Stimulated activated CD4-positive, alpha-beta T cell treated with anti-CD3 and anti-CD28 coated beads, Interleukin-12 subunit alpha, Interleukin-12 subunit beta, amount 100 ng/mL, for 4 hours (primary cell): ENCODE results near the gene RIPOR3.
"Not testable (repeated sequence)": the region's sequence is repeated elsewhere in the genome, so short reads cannot be mapped to it uniquely, and the experiment has no call there.

Experiments
- DNase-seq: peaks from one replicate; pipeline ENCODE4 v3.0.0-alpha.2; 2020

RIPOR3 gene

DNA sequence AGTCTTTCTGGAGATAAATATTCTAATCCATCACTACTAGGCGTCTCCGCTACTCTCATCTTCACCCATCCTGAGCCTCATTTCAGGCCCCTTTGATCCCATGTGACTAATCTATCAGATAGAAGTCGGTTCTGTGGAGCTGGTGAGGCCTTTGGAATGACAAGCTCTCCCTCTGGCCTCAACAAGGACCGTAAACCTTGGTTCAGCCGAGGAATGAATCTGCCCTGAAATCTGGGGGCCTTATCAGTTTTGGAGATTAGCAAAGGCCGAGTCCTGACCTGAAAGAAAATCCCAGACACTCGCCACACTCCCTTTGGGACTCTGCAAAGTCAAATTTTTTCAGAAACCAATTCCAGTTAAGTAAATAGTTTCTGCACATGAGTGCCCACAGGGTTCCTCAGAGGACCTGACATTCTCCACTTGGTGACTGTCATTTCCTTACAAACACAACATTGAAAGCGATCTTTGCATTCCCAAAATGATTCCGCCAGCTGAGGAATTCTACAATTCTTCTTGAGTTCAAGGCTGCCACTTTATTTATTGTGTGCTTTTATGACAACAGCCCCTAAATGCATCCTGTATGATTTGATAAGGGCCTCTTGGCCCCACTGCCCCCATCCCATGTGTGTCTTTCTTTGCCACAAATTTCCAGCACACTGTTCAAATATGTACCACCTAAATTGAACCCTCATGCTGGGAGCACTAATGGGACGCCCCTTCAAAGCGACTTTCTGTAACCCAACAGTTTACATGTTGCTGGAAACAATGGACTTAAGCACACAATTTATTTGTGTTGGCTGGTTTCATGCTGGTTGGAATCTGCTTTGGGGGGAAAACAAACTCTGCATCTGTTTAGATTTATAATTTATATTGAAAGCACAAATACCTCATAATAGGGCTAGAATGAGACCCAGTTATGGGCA is 10.0 kb upstream of the RIPOR3 start:
- DNase-seq, result no peak

DNA sequence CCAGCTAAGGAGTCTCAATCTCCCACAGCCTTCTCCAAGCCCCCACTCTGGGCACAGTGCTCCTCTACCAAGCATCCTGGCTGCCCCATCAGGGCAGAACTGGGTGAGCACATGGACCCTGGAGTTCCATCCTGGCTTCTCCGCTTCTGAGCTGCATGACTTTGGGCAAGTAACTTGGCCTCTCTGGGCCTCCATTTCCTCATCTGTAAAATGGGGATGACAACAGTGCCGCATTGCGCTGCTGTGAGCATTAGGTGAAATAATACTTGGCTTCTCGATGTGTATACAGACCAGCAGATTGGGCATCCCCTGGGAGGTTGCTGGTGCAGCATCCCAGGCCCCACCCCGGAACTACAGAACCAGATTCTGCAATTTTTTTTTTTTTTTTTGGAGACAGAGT is 8.3 kb upstream of the RIPOR3 start:
- no peak for DNase-seq

DNA sequence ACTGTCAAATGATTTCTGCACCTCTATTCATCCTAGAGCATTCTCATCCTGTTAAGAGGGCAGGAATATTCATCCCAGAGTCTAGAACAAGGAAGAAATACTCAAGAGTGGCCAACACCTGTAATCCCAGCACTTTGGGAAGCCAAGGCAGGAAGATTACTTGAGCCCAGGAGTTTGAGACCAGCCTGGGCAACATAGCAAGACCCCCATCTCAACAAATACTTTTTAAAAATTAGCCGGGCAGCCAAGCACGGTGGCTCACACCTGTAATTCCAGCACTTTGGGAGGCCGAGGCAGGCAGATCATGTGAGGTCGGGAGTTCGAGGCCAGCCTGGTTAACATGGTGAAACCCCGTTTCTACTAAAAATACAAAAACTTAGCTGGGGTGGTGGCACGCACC is 6.9 kb upstream of the RIPOR3 start:
- not testable (repeated sequence) for DNase-seq

DNA sequence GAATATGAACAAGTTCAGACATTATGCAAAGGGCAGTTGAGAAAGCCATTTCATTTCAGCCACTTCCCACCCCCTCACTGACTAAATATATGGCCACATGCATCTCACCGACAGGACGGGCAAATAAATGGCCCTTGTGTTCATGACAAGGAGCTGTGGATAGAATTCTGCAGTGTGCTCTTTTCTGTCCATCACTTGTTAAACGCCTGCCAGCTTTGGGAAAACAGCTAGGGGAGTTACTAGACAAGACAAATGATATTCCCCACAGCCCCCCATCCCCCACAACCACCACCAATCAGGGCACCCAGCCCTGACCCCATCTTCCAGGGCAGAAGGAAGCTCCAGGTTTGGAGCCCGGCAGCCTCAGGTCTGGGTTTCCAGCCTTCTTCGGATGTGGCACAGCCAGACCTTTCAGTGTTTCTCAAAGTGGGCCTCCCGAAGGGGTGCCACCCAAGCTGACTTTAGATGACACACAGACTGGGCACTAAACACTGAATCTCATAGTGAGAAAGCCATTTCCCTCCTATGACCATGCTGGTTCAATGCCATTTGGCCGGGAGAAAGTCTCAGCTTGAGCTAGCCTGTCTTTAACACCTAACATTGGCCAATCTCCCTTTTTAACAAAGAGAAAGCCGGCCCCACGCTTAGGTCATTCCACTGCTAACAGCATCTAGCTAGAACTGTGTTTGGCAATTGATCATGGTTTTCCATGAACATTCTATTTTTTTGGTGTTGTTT is 4.0 kb upstream of the RIPOR3 start:
- DNase-seq, result no peak

DNA sequence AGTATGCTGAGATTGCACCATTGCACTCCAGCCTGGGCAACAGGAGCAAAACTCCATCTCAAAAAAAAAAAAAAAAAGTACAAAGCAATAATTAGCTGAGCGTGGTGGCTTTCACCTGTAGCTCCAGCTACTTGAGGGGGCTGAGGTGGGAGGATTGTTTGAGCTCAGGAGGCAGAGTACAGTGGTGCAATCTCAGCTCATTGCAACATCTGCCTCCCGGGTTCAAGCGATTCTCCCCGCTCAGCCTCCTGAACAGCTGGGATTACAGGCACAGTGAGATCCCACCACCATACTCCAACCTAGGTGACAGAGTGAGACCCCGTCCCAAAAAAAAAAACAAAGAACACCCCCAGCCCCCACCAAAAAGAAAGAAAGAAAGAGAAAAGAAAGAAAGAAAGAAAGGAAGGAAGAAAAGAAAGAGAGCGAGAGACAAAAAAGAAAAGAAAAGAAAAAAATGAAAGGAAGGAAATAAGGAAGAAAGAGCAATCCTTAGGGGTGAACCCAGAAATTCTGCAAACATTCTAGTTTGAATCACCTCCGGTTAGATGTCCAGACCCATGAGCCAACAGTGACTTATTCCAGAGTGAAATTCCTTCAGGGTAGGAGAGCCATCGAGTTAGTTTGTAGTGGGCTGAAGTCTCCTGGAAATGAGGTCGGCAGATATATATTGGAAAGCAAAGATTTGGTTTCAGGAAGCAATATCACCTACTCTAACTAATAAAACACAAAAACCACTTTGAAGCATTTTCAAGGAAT is 3.2 kb upstream of the RIPOR3 start:
- DNase-seq, result no peak

- DNase-seq, result no peak
These were observed 1.7 kb upstream of the RIPOR3 start for GRCh38 chr20:50693001-50693400.

DNA sequence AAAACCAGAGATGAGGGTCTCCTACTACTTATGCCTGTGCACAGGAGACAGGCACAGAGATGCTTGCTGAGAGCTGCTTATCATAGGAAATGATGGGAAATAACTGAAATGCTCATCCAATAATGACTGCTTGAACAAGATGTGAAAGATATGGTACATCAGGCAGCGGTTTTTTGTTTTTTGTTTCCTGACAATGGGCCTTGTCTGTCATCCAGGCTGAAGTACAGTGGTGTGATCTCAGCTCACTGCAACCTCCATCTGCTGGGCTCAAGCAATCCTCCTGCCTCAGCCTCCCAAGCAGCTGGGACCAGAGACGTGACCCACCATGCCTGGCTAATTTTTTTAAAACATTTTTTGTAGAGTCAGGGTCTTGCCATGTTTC is 1.2 kb upstream of the RIPOR3 start:
- no peak for DNase-seq

DNA sequence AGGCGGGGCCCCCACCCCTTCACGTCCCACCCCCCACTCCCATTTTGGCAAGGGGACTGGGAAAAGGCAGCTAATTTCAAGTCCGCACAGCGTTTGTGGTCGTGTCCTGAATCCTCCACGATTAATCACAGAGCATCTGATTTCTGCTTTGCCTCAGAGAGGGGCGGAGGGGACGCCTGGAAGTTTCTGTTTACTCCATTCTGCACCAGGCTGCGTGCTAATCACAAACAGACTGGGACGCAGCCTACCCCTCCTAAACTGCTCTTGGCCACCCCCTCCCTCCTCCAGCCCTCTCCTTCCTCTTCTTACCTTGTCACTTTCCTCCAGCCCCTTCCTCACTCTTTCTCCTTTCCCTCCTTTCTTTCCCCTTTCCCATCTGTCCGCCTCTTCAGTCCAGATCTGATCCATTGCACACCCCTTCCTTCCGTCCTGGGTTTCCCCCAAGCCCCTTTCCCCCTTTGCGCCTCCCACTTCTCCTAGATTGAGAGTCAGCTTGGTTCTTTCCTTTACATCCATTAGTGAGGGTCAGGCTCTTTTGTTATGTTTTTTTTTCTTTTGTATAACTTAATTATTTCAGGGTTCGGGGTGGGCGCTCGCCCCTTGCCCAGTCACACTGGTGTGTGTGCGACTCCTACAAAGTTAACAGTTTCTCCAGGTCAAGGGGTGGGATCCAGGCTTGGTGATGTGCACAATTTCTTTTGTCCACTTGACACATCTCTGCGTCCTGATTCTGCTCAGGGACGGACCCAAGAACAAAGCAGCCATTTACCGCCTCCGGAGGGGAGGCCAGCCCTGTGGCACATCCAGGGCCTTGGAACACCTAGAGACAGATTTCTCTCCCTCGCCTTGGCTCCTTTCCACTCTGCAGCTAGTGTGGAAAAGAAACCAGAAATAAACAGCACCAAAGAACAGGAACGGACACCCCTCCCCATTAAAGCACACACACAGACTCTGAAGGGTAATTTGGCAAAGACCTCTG is 520 bp upstream of the RIPOR3 start:
- DNase-seq, result no peak

DNA sequence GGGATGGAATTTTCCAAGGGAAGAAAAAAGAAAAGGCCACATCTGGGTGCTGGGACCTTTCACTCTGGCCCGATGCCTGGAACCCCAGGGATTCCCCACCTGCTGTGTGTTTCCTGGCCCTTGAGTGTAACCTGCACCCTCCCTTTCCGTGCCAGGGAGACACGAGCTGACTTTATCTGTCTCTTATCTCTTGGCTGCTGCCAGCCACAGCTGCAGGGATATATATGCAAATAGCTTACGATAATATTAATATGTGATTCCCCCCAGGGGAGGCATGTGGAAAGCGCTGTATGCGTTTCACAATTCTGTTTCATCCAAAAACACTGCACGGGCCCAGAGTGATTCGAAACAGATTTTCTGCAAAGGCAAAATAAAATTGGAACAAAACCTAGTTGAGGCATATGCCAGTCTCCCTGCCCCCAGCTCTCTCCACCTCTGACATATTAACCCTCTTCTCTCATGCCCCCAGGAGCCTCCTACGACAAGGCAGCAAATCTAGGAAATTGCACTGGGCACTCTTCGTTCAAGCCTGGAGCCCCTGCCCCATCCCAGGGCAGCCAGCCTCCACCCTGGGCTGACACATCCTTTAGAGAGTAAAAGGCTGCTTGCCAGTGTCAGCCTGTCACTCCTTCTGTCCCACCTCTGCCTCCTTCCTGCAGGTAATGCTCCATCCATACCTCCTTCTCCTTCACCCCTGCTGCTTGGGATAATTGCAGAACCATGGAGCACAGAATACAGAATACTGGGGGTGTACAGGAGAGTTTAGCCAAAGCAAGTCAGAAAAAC is 1.3 kb downstream of the RIPOR3 start:
- no peak for DNase-seq

GRCh38 chr20:50688256-50688975 is 2.9 kb downstream of the RIPOR3 start:
- no peak for DNase-seq

DNA sequence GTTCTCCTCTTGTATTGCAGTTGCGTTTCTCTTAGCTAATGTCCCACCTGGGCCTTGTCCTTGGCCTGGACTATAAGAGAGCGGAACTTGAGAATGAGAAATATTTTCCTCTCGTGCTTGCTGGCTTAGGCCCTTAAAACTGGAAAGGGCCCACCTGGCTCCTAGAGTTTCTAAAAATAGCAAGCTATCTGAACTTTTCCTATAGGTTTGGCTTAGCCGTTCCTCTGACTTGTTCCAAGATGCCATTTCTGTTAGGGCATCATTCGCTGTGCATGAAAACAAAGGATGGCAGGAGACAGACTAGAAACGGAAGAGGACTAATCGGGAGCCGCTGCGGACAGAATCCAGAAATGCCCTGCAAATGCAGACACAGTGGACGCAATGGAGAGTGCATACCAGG is 4.5 kb downstream of the RIPOR3 start:
- no peak for DNase-seq

- no peak for DNase-seq
These were observed 7.8 kb downstream of the RIPOR3 start for GRCh38 chr20:50683570-50683969.

- no peak for DNase-seq
These were observed 8.3 kb downstream of the RIPOR3 start for GRCh38 chr20:50682947-50683530.

- DNase-seq, result no peak
These were observed 9.3 kb downstream of the RIPOR3 start for GRCh38 chr20:50682065-50682464.

GRCh38 chr20:50681359-50682064 is 9.8 kb downstream of the RIPOR3 start:
- DNase-seq, result no peak

- DNase-seq, result no peak
These were observed 11.0 kb downstream of the RIPOR3 start for GRCh38 chr20:50680105-50680960.

- DNase-seq, result no peak
These were observed 11.6 kb downstream of the RIPOR3 start for GRCh38 chr20:50679753-50680104.

DNA sequence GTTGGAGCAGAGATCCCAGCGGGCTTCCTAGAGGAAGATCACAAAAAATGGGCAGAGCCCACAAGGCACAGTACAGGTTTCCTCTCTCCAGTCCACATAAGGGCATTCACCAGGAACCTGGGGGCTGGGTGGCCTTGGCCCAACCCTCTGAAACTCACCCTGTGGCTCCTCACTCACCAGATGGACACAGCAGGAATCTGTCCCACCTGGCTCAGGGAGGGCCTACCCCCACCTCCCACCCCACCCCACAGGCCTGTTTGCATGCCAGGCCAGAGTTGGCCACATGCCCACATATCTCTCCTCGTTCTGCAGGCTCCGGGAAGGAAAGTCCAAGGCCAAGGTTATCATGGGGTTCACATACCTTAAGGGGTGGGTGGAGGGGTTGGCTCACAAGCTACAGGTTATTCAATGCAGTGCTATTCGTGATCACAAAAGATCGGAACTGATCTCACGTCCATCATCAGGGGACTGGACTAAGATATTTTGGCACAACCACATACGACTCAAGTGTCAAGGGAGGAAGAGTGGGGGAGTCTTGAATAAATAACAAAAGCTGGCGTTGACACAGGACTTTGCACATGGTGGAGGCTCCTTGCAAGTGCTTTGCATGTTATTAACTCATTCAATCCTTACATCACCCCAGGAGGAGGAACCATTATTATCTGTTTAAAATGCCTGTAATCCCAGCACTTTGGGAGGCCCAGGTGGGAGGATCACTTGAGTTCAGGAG is 13.0 kb downstream of the RIPOR3 start:
- DNase-seq, result no peak
